NCI-H69 (cell line): Measurements from ENCODE around the gene SUPT3H.
"Not testable (repeated sequence)": the region's sequence is repeated elsewhere in the genome, so short reads cannot be mapped to it uniquely, and the experiment has no call there.

Experiments used
- DNase-seq: peaks from one replicate; lab custom pipeline; 2025; lab: John Stamatoyannopoulos, UW

Gene SUPT3H

DNA sequence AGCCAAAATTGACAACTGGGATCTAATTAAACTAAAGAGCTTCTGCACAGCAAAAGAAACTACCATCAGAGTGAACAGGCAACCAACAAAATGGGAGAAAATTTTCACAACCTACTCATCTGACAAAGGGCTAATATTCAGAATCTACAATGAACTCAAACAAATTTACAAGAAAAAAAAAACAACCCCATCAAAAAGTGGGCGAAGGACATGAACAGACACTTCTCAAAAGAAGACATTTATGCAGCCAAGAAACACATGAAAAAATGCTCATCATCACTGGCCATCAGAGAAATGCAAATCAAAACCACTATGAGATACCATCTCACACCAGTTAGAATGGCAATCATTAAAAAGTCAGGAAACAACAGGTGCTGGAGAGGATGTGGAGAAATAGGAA is 310.3 kb downstream of the SUPT3H start:
- DNase-seq, result not testable (repeated sequence)

DNA sequence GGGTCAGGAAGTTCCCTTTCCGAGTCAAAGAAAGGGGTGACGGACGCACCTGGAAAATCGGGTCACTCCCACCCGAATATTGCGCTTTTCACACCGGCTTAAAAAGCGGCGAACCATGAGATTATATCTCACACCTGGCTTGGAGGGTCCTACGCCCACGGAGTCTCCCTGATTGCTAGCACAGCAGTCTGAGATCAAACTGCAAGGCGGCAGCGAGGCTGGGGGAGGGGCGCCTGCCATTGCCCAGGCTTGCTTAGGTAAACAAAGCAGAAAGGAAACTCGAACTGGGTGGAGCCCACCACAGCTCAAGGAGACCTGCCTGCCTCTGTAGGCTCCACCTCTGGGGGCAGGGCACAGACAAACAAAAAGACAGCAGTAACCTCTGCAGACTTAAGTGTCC is 315.1 kb downstream of the SUPT3H start:
- not testable (repeated sequence) for DNase-seq

DNA sequence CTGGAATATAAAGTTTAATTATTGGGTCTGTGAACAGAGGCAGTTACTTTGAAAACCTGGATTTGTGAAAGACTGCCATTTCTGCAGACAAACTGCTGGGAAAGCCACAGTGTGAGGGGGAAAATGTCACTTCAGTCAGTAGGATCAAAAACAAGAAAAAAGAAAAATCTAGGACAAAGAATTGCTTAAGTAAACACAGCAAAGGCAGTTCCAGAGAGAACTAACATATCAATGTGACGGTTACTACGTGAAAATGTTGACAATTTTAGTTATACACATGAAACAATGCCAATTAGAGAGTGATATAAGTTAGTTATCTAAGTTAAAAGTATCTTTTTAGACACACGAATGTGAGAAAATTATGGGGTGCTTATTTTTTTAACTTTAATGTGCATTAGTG is 320.0 kb downstream of the SUPT3H start:
- DNase-seq, result no peak

DNA sequence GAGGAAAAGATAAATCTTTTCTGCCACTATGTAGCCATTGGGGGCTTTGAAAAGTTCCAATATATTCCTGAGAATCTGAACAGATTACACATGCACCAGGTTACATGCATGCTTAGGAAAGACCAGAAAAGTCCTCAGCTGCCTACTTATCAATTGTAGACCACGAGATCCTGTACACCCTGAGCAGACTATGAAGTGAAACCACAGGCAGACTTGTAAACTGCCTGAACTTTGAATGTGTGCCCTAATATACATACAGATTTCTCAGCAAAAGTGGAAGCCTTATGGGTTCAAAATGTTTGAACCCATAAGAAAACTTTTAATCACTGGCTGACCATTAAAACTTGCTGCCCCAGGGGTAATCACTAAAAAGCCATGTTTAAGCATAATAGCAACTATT is 323.1 kb downstream of the SUPT3H start:
- DNase-seq, result no peak

DNA sequence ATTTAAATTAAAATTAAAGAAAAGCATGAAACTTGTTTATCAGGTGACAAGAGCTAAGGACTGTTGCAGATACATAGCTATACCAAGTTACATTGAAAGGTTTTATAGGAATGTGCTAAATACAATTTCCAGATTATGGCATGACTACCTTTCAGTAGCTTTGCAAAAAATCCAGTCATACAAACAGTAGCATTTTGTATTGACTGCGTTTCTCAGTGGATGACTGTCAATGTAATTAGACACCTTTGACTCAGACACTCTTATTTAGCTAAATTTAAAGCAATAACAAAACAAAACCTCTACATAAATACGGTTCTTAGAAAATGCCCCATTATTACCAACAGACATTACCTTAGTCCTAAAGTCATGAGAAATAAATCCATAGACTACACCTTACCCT is 325.4 kb downstream of the SUPT3H start:
- no peak for DNase-seq

GRCh38 chr6:45049188-45049843 is 328.4 kb downstream of the SUPT3H start:
- DNase-seq, result no peak

DNA sequence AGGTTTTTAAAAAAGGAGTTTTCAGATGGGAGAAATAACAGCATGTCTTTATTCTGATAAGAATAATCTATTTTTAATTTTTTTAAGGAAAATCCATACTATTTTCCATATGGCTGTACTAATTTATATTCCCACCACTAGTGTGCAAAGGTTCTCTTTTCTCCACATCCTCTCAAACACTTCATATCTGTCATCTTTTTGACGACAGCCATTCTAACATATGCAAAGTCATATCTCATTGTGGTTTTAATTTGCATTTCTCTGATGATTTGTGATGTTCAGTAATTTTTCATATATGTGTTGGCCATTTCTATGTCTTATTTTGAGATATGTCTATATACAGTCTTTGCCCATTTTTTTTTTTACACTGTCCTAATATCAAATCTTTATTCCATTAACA is 330.2 kb downstream of the SUPT3H start:
- no peak for DNase-seq

DNA sequence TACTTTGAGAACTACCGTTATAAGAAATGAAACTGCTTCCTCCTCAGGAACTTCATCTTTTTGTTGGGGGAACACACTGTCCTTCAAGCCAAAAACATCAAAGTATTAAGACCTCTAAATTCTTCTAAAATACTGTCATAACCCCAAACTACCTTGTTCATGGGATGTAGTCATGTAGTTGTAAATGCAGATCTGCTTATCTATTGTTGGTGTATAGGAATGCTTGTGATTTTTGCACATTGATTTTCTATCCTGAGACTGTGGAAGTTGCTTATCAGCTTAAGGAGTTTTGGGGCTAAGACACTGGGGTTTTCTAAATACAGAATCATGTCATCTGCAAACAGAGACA is 332.5 kb downstream of the SUPT3H start:
- DNase-seq, result no peak

- DNase-seq, result no peak
Observed at GRCh38 chr6:45044510-45045252, 333.1 kb downstream of the SUPT3H start.

DNA sequence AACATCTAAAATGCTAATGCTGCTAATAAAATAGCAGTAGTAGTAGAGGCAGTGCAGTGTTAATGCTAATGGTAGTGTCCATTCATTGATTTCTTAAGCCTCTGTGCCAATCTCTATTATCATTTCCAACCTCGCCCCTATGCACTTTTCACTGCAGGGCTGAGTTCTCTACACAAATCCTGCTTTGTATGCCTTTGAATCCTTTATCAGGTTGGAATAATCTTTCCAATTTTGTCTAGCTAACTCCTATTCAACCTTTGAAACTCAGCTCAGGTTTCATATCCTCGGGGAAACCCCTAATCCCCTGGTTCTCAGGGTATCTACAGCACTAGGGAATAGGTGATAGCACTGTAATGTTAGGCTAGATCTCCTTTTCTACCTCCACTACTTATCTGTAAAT is 333.6 kb downstream of the SUPT3H start:
- DNase-seq, result no peak

GRCh38 chr6:45042673-45043072 is 335.1 kb downstream of the SUPT3H start:
- DNase-seq, result not testable (repeated sequence)

GRCh38 chr6:45038226-45038625 is 339.5 kb downstream of the SUPT3H start:
- DNase-seq, result no peak

- DNase-seq, result no peak
Observed at GRCh38 chr6:45036103-45036502, 341.6 kb downstream of the SUPT3H start.

DNA sequence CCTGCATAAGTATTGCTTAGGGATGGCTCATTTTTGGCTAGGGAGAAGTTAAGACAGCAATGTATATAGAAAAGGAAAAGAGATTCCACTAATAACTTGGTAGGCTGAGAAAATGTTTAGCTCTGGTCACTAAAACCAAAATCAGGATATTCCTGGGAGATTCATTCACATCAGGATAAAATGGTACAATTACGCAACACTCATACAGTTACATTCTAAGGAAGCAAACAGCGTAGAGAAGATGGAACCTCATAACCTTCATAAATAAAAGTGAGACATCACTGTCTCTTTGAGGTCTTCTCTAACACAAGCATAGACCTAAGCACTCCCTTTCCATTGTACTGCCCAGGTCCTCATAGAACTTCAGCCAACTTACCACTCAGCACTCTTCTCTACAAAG is 345.3 kb downstream of the SUPT3H start:
- DNase-seq, result no peak

- DNase-seq, result peak; percentile 38
Observed at GRCh38 chr6:45031601-45032000, 346.1 kb downstream of the SUPT3H start.

- no peak for DNase-seq
Observed at GRCh38 chr6:45027126-45027525, 350.6 kb downstream of the SUPT3H start.

DNA sequence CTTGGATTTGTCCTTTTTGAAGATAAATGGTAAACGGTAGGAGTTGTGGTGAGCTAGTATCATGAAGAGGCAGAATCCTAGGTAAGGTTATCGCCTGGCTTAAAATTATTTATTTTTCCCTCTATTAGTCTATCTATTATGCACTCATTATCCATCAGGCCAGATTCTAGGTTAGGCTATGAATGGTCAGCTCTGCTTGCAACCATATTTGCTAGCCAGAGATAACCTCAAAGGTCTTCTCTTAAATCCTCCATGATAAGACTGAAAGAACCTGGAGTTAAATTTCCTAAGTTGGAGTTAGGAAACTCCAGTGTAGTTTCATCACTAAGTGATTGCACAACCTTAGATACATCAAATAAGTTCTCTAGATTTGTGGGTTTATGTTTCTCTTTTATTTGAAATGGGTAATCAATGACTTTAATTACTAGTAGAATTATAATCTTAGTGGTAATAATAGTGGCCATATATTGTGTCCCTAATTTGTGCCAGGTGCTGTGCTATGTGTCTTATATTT is 351.7 kb downstream of the SUPT3H start:
- DNase-seq, result no peak

DNA sequence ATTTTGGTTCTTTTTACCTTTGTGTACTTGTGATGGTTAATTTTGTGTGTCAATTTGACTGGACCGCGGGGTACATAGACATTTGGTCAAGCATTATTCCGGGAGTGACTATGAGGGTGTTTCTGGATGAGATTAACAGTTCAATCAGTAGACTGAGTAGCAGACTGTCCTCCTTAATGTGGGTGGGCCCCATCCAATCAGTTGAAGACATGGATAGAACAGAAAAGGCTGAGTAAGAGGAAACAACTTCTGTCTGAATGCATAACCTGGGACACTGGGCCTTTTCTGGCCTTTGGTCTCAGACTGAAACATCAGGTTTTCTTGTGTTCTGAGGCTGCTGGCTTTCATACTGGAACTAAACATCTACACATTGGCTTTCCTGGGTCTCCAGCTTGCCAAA is 353.1 kb downstream of the SUPT3H start:
- no peak for DNase-seq

GRCh38 chr6:45021676-45022075 is 356.1 kb downstream of the SUPT3H start:
- no peak for DNase-seq

GRCh38 chr6:45012687-45013086 is 365.0 kb downstream of the SUPT3H start:
- DNase-seq, result no peak

DNA sequence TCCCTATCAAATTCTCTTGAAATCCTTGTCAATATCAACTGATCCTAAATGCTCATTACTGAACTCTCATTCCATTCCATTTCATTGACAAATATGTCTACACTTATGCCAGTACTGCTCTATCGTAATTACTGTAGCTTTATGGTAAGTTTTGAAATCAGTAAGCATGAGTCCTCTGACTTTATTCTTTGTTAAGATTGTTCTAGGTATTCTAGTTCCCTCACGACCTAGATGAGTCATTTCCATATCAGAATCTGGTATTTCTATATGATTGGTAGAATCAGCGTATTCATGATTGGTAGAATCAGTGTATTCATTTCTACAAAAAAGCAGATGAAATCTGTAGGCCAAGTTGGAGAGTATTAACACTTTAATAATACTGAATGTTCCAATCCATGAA is 368.2 kb downstream of the SUPT3H start:
- no peak for DNase-seq

DNA sequence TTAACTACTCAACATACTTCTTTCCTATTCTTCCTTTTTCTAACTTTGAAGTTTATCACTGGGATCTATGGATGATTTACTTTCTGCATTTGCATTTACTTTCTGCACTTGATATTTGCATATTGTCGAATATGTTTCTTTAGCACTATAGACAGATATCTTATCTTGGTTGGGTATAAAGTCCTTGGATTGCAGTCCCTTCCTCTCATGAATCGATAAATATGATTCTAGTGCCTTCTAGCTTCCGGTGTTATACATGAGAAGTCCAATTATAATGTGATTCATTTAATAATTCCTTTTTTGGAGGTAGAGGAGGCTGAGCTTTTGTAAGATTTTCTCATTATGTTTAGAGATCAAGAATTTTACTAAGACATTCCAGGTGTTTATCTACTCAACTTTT is 370.8 kb downstream of the SUPT3H start:
- no peak for DNase-seq

GRCh38 chr6:45003961-45004360 is 373.8 kb downstream of the SUPT3H start:
- no peak for DNase-seq

- no peak for DNase-seq
Observed at GRCh38 chr6:45003387-45003786, 374.3 kb downstream of the SUPT3H start.
